Measurements from ENCODE around the gene CUL4B. TPM values are rescaled to one million over a fixed set of nuclear protein-coding genes. Genes with fewer than 3 reads are reported as not detected.
A peak's percentile ranks its signal among the peaks of the same experiment; 100 is the strongest.
"Not testable (repeated sequence)": the region's sequence is repeated elsewhere in the genome, so short reads cannot be mapped to it uniquely, and the experiment has no call there.

CUL4B gene
- total and polyA plus RNA-seq, 2 donors from 2014 or later = 15.7 to 34.7 TPM

DNA sequence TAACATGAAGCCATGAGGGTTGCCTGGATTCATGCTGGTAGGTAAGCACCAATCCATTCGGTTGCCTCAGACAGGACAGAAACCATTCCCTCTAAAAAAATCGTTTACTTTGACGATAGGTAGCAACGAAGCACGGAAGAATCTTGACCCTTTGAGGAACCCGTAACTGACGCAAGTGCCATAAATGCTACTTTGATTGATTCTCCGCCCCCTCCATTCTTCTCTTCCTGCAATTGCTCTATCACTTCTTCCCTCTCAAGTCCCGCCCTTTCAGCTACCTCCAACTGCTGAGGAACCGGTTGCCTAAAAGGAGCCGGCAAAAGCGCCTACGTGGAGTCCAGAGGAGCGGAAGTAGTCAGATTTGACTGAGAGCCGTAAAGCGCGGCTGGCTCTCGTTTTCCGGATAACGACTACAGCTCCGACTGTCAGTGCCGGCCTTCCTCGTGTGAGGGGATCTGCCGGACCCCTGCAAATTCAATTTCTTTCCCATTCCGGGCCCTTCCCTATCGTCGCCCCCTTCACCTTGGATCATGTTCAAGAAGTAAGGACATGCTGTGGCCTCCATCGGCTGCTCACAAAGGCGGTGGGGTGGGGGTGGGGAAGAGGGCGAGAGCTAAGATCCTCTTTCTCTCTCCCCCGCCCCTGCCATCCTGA, 43.1 kb upstream of the CUL4B start, which contains the start of gene MCTS1:
TSS of gene MCTS1 (plus strand) at position 395 of the 654 bp plus-strand sequence. CDS start at position 531, 136 bp downstream.
- H3K27ac ChIP-seq (ENCODE audit: low read depth in 2 of 2, low read length in 2 of 2) = peak within 1 kb of the TSS; percentile 72 to 91
- intact Hi-C loops (cut with DNase I) = no loop called here
- H3K4me3 ChIP-seq (ENCODE audit: low read length in 3 of 3) = peak within 1 kb of the TSS; percentile 84 to 91 (median 89)
- H3K27me3 ChIP-seq (ENCODE audit: control insufficient read depth, insufficient read depth, low read length) = no peaks in the 10 kb centered on the region
- peak; percentile 87 to 95 (median 92) for DNase-seq
- peak within 1 kb of the TSS; percentile 43 to 84 (median 74) for H3K9ac ChIP-seq (ENCODE audit: low read length in 3 of 3)
- H3K9me3 ChIP-seq (ENCODE audit: control insufficient read depth in 2 of 3, insufficient read depth in 1 of 3, low read length in 3 of 3) = no peaks in the 10 kb centered on the region
- no peaks in the 10 kb centered on the region for H3K4me1 ChIP-seq (ENCODE audit: control insufficient read depth in 2 of 3, insufficient read depth in 2 of 3, low read depth in 1 of 3, low read length in 3 of 3)
- TF ChIP-seq, protein P1, sequence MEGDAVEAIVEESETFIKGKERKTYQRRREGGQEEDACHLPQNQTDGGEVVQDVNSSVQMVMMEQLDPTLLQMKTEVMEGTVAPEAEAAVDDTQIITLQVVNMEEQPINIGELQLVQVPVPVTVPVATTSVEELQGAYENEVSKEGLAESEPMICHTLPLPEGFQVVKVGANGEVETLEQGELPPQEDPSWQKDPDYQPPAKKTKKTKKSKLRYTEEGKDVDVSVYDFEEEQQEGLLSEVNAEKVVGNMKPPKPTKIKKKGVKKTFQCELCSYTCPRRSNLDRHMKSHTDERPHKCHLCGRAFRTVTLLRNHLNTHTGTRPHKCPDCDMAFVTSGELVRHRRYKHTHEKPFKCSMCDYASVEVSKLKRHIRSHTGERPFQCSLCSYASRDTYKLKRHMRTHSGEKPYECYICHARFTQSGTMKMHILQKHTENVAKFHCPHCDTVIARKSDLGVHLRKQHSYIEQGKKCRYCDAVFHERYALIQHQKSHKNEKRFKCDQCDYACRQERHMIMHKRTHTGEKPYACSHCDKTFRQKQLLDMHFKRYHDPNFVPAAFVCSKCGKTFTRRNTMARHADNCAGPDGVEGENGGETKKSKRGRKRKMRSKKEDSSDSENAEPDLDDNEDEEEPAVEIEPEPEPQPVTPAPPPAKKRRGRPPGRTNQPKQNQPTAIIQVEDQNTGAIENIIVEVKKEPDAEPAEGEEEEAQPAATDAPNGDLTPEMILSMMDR (IDR thresholded peaks at IDR 0.05; ENCODE audit: borderline replicate concordance, extremely low read depth, insufficient read depth) = no peak
- H3K36me3 ChIP-seq (ENCODE audit: control insufficient read depth in 2 of 3, insufficient read depth in 3 of 3, low read length in 3 of 3) = no peaks in the 10 kb centered on the region
- peak; percentile 75 for FAIRE-seq

DNA sequence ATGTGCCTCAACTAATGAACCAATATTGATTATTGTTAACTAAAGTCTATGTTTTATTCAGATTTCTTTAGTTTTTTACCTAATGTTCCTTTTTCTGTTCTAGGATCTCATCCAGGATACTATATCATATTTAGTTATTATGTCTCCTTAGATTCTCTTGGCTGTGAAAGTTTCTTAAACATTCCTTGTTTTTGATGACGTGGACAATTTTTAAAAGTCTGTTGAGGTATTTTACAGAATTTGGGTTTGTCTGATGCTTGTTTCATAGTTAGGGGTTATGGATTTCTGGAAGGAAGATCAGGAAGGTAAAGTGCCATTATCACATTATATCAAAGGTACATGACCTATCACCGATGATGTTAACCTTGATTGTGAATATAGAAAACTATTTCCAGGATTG, 24.9 kb upstream of the CUL4B start:
- intact Hi-C loops (cut with DNase I) = no loop called here

DNA sequence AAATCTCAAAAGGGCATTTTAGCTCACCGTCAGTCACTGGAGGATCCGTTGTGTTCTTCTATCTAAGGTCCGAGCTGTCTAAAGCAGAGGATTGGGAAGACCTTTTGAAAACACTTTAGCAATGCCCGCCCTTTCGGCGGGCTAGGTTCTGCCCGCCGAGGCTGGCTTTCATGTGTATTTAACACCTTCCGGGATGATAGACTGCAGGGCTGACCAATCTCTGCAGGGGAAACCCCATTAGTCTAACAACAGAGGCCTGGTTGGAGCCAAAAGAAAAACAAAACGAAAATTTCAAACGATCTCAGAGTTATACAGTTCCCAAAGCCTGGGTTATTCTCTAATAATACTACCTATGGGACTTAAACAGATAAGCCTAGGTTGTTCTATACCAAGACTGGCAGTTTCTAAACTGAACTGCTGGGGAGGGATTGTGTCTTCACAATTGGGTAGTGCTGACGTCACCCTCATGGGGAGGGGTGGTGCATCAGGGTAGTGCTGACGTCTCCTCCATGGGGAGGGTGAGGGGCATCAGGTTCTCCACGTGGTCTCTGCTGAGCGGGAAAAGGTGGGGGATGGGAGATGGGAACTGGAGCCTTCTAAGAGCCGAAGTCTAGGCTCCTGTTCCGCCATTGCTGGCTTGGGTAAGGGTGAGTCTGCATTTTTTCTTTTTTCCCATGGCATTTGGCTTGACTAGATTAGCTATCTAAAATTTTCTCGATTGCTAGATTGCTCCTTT, 14.8 kb upstream of the CUL4B start:
- no peak for FAIRE-seq
- no peaks in the 10 kb centered on the region for H3K4me1 ChIP-seq (ENCODE audit: control insufficient read depth in 2 of 3, insufficient read depth in 2 of 3, low read depth in 1 of 3, low read length in 3 of 3)
- no peaks in the 10 kb centered on the region for H3K36me3 ChIP-seq (ENCODE audit: control insufficient read depth in 2 of 3, insufficient read depth in 3 of 3, low read length in 3 of 3)
- TF ChIP-seq, protein P1 (IDR thresholded peaks at IDR 0.05; ENCODE audit: borderline replicate concordance, extremely low read depth, insufficient read depth) = no peak
- H3K9me3 ChIP-seq (ENCODE audit: control insufficient read depth in 2 of 3, insufficient read depth in 1 of 3, low read length in 3 of 3) = no peaks in the 10 kb centered on the region
- no peak overlapping the region for H3K27ac ChIP-seq (ENCODE audit: low read depth in 2 of 2, low read length in 2 of 2)
- intact Hi-C loops (cut with DNase I) = no loop called here
- H3K27me3 ChIP-seq (ENCODE audit: control insufficient read depth, insufficient read depth, low read length) = no peaks in the 10 kb centered on the region
- H3K9ac ChIP-seq (ENCODE audit: low read length in 3 of 3) = no peak overlapping the region
- no peak overlapping the region for H3K4me3 ChIP-seq (ENCODE audit: low read length in 3 of 3)
- no peak for DNase-seq

More for the DNA sequence above, 24.9 kb upstream of the CUL4B start:
- H3K36me3 ChIP-seq (ENCODE audit: control insufficient read depth in 2 of 3, insufficient read depth in 3 of 3, low read length in 3 of 3) = no peaks in the 10 kb centered on the region
- no peak overlapping the region for H3K27ac ChIP-seq (ENCODE audit: low read depth in 2 of 2, low read length in 2 of 2)
- no peak overlapping the region for H3K4me3 ChIP-seq (ENCODE audit: low read length in 3 of 3)
- no peaks in the 10 kb centered on the region for H3K9me3 ChIP-seq (ENCODE audit: control insufficient read depth in 2 of 3, insufficient read depth in 1 of 3, low read length in 3 of 3)
- no peaks in the 10 kb centered on the region for H3K4me1 ChIP-seq (ENCODE audit: control insufficient read depth in 2 of 3, insufficient read depth in 2 of 3, low read depth in 1 of 3, low read length in 3 of 3)
- FAIRE-seq = no peak
- TF ChIP-seq, protein P1 (IDR thresholded peaks at IDR 0.05; ENCODE audit: borderline replicate concordance, extremely low read depth, insufficient read depth) = no peak
- H3K27me3 ChIP-seq (ENCODE audit: control insufficient read depth, insufficient read depth, low read length) = no peaks in the 10 kb centered on the region
- no peak overlapping the region for H3K9ac ChIP-seq (ENCODE audit: low read length in 3 of 3)
- no peak for DNase-seq

DNA sequence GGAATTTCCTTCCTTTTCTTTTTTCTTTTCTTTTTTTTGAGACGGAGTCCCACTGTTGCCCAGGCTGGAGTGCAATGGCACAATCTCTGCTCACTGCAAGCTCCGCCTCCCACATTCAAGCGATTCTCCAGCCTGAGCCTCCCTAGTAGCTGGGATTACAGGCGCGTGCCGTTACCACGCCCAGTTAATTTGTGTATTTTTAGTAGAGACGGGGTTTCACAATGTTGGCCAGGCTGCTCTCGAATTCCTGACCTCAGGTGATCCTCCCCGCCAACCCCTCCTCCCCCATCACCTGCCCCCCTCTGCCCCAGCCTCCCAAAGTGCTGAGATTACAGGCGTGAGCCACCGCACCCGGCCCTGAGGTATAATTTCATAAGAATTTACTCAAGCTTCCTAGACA, 13.0 kb upstream of the CUL4B start:
- H3K9ac ChIP-seq (ENCODE audit: low read length in 3 of 3); H3K36me3 ChIP-seq (ENCODE audit: control insufficient read depth in 2 of 3, insufficient read depth in 3 of 3, low read length in 3 of 3); H3K9me3 ChIP-seq (ENCODE audit: control insufficient read depth in 2 of 3, insufficient read depth in 1 of 3, low read length in 3 of 3); H3K27ac ChIP-seq (ENCODE audit: low read depth in 2 of 2, low read length in 2 of 2); intact Hi-C loops (cut with DNase I); H3K4me3 ChIP-seq (ENCODE audit: low read length in 3 of 3); H3K4me1 ChIP-seq (ENCODE audit: control insufficient read depth in 2 of 3, insufficient read depth in 2 of 3, low read depth in 1 of 3, low read length in 3 of 3); FAIRE-seq; H3K27me3 ChIP-seq (ENCODE audit: control insufficient read depth, insufficient read depth, low read length); DNase-seq: not testable (repeated sequence)
